Erythroblast (primary cell): ENCODE measurements around the gene NEK4.

ENCODE experiments used
- DNase-seq, 2 experiments: peaks; one replicate each; lab custom pipeline; 2025; lab: John Stamatoyannopoulos, UW
- GATA1 ChIP-seq: IDR thresholded peaks from 2 replicates; pipeline ENCODE4 v1.6.1; 2011; ENCODE audit warnings: low read depth, mild to moderate bottlenecking, control low read depth, low read length, moderate library complexity
- POLR2A ChIP-seq: IDR thresholded peaks from 2 replicates; pipeline ENCODE4 v1.6.1; 2011; ENCODE audit warnings: mild to moderate bottlenecking, low read length

NEK4 gene

DNA sequence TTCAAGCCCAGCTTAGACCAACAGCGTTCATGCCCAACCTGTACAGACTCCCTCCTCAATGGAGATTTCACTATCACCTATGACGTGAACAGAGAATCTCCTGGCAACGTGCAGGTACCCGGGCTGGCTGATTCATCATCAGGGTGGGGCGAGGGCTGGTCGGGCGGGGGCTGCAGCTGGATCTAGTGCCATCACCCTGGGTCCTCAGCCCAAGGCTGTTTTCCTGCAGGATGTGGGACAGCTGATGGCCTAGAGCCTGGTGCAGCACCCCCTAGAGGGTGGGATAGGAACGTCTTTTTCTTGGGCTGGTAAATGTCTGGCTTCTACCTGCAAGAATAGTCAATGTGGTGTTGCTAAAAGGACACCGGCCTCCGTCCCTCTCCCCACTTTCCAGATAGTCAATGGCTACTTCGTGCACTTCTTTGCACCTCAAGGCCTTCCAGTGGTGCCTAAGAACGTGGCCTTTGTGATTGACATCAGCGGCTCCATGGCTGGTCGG, 28.3 kb upstream of the NEK4 start:
- peak; percentile 24 to 56 for DNase-seq
- TF ChIP-seq GATA1 (no peak), POLR2A (no peak)

- no peak for DNase-seq
- TF ChIP-seq POLR2A (no peak), GATA1 (no peak)
Observed at GRCh38 chr3:52798376-52798977, 27.7 kb upstream of the NEK4 start.

DNA sequence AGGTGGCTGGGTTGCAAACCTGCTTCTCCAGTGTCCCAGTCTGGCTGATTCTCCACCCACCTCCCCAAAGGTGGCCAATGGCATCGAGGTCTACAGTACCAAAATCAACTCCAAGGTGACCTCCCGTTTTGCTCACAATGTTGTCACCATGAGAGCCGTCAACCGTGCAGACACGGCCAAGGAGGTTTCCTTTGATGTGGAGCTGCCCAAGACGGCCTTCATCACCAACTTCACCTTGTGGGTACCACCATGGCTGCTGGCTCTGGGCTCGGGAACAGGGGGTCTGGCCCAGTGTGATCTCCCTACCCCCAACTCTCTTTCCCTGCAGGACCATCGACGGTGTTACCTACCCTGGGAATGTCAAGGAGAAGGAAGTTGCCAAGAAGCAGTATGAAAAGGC, 25.7 kb upstream of the NEK4 start:
- DNase-seq: no peak
- TF ChIP-seq POLR2A (no peak), GATA1 (no peak)

- no peak for DNase-seq
- TF ChIP-seq POLR2A (no peak), GATA1 (no peak)
Observed at GRCh38 chr3:52795298-52795900, 24.7 kb upstream of the NEK4 start.

DNA sequence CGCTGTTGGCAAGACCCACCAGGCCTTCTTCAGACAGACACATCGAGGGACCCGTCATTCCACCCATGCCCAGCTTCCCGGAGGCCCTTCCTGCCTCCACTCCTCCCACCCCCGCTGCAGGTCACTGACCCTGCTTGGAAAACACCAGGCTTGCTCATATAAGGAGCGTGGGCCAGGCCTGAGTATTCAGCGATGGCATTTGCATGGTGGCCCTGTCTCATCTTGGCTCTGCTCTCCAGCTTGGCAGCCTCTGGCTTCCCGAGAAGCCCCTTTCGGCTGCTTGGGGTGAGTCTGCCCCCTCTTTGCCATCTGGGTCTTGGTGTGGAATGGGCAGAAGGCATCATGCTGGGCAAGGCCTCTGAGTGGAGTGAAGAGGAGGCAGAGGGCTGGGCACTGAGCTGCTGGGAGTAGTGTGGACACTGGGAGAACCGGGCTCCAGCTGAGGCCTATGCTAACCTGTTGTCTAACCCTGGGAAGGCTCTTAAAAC, 23.9 kb upstream of the NEK4 start, which contains the start of gene ITIH3:
TSS of gene ITIH3 (plus strand) at position 185 of the 488 bp plus-strand sequence. CDS start at position 193, 8 bp downstream.
- no peak for DNase-seq
- TF ChIP-seq POLR2A (no peak), GATA1 (no peak)

- no peak for DNase-seq
- TF ChIP-seq POLR2A (no peak), GATA1 (no peak)
Observed at GRCh38 chr3:52793702-52794611, 23.2 kb upstream of the NEK4 start.

GRCh38 chr3:52792961-52793695, 22.4 kb upstream of the NEK4 start:
- DNase-seq: no peak
- TF ChIP-seq GATA1: no peak
- TF ChIP-seq POLR2A: no peak

GRCh38 chr3:52792413-52792812, 21.7 kb upstream of the NEK4 start:
- TF ChIP-seq GATA1: no peak
- TF ChIP-seq POLR2A: no peak

DNA sequence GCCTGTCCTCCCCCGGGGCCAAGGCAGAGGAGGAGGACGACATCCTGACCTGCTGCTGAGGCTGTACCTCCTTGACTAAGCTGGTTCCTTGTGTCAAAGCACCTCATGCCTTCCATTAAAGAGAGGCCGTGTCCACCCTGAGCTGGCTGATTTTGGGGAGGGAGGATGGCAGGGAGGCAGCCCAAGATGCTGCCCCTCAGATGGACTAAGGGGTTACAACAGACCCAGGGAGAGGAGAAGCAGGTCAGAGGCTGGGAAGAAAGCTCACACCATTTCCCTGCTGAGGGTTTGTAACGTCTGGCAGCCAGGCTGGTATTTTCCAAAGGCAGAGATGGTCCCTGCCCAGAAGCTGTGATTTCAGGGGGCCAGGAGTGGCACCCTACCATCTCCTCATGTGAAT, 21.2 kb upstream of the NEK4 start:
- no peak for DNase-seq
- TF ChIP-seq POLR2A (no peak), GATA1 (no peak)

More at GRCh38 chr3:52792413-52792812, 21.7 kb upstream of the NEK4 start:
- DNase-seq: no peak

DNA sequence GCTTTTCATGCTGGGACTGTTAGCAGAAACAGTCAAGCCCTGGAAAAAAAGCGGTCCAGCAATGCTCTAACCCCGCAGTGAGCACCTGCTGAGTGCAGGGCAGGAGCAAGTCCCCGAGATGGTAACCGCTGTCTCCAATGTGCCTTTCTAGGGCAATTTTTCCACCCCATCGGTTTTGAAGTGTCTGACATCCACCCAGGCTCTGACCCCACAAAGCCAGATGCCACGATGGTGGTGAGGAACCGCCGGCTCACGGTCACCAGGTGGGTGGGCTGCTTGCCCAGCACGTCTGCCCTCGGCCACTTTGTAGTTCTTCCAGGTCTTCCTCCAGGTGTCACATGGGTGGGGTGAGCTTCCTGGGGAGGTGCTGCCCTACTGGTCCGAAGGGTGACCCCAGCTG, 20.6 kb upstream of the NEK4 start:
- no peak for TF ChIP-seq GATA1
- no peak for TF ChIP-seq POLR2A
- no peak for DNase-seq

DNA sequence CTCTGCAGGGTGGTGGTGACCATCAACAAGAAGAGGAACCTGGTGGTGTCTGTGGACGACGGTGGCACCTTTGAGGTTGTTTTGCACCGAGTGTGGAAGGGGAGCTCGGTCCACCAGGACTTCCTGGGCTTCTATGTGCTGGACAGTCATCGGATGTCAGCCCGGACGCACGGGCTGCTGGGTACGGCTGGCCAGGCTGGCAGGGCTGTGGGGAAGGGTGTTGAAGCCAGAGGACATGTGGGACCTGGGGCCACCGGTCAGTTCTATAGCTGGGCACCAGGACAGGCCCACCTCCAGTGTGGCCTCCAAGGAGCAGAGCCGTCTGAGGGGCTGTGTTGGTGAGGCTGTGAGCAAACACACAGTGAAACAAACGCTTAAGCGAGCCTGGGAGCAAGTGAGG, 20.0 kb upstream of the NEK4 start:
- no peak for DNase-seq
- TF ChIP-seq GATA1 (no peak), POLR2A (no peak)

- no peak for TF ChIP-seq GATA1
- TF ChIP-seq POLR2A: no peak
- no peak for DNase-seq
Observed at GRCh38 chr3:52790337-52790736, 19.6 kb upstream of the NEK4 start.

GRCh38 chr3:52789746-52790040, 19.0 kb upstream of the NEK4 start:
- TF ChIP-seq GATA1 (no peak), POLR2A (no peak)
- DNase-seq: no peak
